GM12878 (cell line): Measurements from ENCODE around the gene SLC2A5. TPM values are rescaled to one million over a fixed set of nuclear protein-coding genes. Genes with fewer than 3 reads are reported as not detected.
A peak's percentile ranks its signal among the peaks of the same experiment; 100 is the strongest.

Experiments
- CREB1 ChIP-seq: IDR thresholded peaks from 2 replicates; pipeline ENCODE4 v1.6.1; 2012; ENCODE audit warnings: low read depth, mild to moderate bottlenecking, inconsistent platforms
- GATAD2B ChIP-seq: fragments of 450-650 bp; conservative IDR thresholded peaks from 2 replicates; pipeline ENCODE4 v1.6.1; 2017; ENCODE audit warnings: low read depth, mild to moderate bottlenecking, moderate library complexity
- SIX5 ChIP-seq: IDR thresholded peaks from 2 replicates; pipeline ENCODE4 v1.6.1; 2011; ENCODE audit warnings: mild to moderate bottlenecking, low read depth, low read length, moderate library complexity; ENCODE audit not compliant: severe bottlenecking
- SMC3 ChIP-seq: IDR thresholded peaks from 2 replicates; pipeline ENCODE4 v1.6.1; 2011; ENCODE audit warnings: low read length, improper control_type of control experiment, borderline replicate concordance
- SRF ChIP-seq, 2 experiments: IDR thresholded peaks; 2 replicates each; pipeline ENCODE4 v1.6.1; 2011; ENCODE audit warnings: low read depth in 2 of 2, low read length in 2 of 2, mild to moderate bottlenecking in 1 of 2, moderate library complexity in 1 of 2
- TCF12 ChIP-seq: IDR thresholded peaks from 2 replicates; pipeline ENCODE4 v1.6.1; 2011; ENCODE audit warnings: low read depth, mild to moderate bottlenecking, low read length
- TCF3 ChIP-seq: IDR thresholded peaks from 2 replicates; pipeline ENCODE4 v1.6.1; 2012; ENCODE audit warnings: low read depth, mild to moderate bottlenecking, low read length, borderline replicate concordance; ENCODE audit not compliant: insufficient read depth
- ZBED1 ChIP-seq: IDR thresholded peaks from 2 replicates; pipeline ENCODE4 v1.6.1; 2016; ENCODE audit warnings: borderline replicate concordance
- polyA plus RNA-seq, 11 experiments: library from polyadenylated mRNA; depleted of rRNA in 4 of 11; unstranded in 6 of 11; stranded (reverse) in 5 of 11; fragments of >200 nt; fragmentation: Nextera tagmentation in 4 of 11; fragmentation: Illumina TruSeq in 1 of 11; extraction: Ambion mirVana in 4 of 11; extraction: Trizol in 1 of 11; gene quantifications; 1 replicate in 1 of 11; 2 replicates in 10 of 11; pipeline versions ENCODE4 v1.2.1 to v1.2.3, GENCODE V29; 2011 to 2016; ENCODE audit warnings: inconsistent platforms in 2 of 11, missing spikeins in 2 of 11, low read depth in 1 of 11
- total RNA-seq, 4 experiments: library from RNA; depleted of rRNA in 3 of 4; stranded (reverse); fragments of >200 nt in 3 of 4; fragmentation: Illumina TruSeq in 1 of 4; extraction: Trizol in 1 of 4; gene quantifications; 2 replicates each; pipeline versions ENCODE4 v1.2.1 to v1.2.3, GENCODE V29; 2013 to 2021
- TF ChIP-seq, protein P1 (sequence below): IDR thresholded peaks from 2 replicates; pipeline ENCODE4 v1.6.1; 2012; ENCODE audit warnings: improper control_type of control experiment, low read depth, low read length; ENCODE audit not compliant: insufficient replicate concordance
- TF ChIP-seq, protein P2 (sequence below): fragments of 450-650 bp; formaldehyde crosslinking; IDR thresholded peaks from 2 replicates; pipeline ENCODE4 v1.5.0; 2022; ENCODE audit warnings: mild to moderate bottlenecking, missing genetic modification characterization
- TF ChIP-seq, protein P3 (sequence below): fragments of 450-650 bp; conservative IDR thresholded peaks from 2 replicates; pipeline ENCODE4 v1.6.1; 2017; ENCODE audit warnings: mild to moderate bottlenecking, moderate library complexity
- TF ChIP-seq, protein P4 (sequence below): fragments of 450-650 bp; IDR thresholded peaks from 2 replicates; pipeline ENCODE4 v1.6.1; 2017; ENCODE audit warnings: mild to moderate bottlenecking
- TF ChIP-seq, protein P5 (sequence below): IDR thresholded peaks from 2 replicates; pipeline ENCODE4 v1.6.1; 2011; ENCODE audit warnings: borderline replicate concordance, low read depth, mild to moderate bottlenecking, moderate library complexity, mixed read lengths, low read length; ENCODE audit not compliant: insufficient read depth; ENCODE audit errors: extremely low read length

SLC2A5 gene
- total and polyA plus RNA-seq, 10 of the 15 experiments (the other 5 are each of a cell fraction or from before 2014, with no cell fraction given): 4.5 to 76.6 (median 23.9) TPM

DNA sequence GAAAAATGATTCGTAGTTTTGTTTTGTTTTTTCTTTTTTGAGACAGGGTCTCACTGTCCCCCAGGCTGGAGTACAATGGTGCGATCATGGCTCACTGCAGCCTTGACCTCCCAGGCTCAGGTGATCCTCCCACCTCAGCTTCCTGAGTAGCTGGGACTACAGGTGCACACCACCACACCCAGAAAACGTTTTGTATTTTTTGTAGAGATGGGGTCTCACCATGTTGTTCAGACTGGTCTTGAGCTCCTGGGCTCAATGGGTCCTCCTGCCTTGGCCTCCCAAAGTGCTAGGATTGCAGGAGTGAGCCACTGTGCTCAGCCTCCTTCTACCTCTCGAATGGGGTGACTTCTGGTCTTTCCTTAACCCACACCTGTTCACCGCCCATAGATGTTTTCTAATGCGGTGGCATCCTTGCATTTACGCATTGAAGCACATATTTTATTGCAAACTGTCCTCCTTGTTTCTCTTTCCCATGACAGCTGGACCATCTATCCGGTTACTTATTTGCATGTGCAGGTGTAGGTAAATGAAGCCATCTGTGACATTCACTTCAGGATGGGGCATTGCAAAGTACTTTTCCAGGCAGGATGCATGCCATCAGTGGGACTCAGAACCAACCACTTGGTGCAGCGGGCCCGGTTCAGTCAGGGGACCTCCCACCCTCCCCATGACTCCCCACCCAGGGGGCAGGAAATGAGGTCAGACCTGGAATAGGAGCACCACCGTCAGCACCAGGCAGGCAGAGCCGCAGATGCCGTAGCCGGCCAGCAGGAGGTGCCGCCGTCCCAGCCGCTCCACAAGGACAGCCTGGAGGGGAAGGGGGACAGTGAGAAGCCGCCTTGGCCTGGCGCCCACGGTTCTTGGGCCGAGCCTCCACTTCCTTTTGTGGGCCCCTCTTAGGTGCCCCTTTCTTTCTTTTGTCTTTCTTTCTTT, 59.7 kb downstream of the SLC2A5 start (continued):
- TF ChIP-seq, protein P1, sequence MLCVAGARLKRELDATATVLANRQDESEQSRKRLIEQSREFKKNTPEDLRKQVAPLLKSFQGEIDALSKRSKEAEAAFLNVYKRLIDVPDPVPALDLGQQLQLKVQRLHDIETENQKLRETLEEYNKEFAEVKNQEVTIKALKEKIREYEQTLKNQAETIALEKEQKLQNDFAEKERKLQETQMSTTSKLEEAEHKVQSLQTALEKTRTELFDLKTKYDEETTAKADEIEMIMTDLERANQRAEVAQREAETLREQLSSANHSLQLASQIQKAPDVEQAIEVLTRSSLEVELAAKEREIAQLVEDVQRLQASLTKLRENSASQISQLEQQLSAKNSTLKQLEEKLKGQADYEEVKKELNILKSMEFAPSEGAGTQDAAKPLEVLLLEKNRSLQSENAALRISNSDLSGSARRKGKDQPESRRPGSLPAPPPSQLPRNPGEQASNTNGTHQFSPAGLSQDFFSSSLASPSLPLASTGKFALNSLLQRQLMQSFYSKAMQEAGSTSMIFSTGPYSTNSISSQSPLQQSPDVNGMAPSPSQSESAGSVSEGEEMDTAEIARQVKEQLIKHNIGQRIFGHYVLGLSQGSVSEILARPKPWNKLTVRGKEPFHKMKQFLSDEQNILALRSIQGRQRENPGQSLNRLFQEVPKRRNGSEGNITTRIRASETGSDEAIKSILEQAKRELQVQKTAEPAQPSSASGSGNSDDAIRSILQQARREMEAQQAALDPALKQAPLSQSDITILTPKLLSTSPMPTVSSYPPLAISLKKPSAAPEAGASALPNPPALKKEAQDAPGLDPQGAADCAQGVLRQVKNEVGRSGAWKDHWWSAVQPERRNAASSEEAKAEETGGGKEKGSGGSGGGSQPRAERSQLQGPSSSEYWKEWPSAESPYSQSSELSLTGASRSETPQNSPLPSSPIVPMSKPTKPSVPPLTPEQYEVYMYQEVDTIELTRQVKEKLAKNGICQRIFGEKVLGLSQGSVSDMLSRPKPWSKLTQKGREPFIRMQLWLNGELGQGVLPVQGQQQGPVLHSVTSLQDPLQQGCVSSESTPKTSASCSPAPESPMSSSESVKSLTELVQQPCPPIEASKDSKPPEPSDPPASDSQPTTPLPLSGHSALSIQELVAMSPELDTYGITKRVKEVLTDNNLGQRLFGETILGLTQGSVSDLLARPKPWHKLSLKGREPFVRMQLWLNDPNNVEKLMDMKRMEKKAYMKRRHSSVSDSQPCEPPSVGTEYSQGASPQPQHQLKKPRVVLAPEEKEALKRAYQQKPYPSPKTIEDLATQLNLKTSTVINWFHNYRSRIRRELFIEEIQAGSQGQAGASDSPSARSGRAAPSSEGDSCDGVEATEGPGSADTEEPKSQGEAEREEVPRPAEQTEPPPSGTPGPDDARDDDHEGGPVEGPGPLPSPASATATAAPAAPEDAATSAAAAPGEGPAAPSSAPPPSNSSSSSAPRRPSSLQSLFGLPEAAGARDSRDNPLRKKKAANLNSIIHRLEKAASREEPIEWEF: no peak
- TF ChIP-seq SMC3 (peak; percentile 76), CREB1 (0 out of 2 replicates have a peak, but pooled peaks have one; percentile 24), ZBED1 (peak; percentile 82; the same call in 1 of the 2 replicates), SIX5 (no peak), GATAD2B (no peak), TCF3 (0 out of 2 replicates have a peak, but pooled peaks have one; percentile 3), TCF12 (no peak), SRF (IDR thresholded peaks at IDR 0.05; ENCODE audit: low read depth in 2 of 2, low read length in 2 of 2) (0 out of 4 replicates have a peak, but pooled peaks of 1 of the 2 experiments have one; percentile 11)
- TF ChIP-seq, protein P2, sequence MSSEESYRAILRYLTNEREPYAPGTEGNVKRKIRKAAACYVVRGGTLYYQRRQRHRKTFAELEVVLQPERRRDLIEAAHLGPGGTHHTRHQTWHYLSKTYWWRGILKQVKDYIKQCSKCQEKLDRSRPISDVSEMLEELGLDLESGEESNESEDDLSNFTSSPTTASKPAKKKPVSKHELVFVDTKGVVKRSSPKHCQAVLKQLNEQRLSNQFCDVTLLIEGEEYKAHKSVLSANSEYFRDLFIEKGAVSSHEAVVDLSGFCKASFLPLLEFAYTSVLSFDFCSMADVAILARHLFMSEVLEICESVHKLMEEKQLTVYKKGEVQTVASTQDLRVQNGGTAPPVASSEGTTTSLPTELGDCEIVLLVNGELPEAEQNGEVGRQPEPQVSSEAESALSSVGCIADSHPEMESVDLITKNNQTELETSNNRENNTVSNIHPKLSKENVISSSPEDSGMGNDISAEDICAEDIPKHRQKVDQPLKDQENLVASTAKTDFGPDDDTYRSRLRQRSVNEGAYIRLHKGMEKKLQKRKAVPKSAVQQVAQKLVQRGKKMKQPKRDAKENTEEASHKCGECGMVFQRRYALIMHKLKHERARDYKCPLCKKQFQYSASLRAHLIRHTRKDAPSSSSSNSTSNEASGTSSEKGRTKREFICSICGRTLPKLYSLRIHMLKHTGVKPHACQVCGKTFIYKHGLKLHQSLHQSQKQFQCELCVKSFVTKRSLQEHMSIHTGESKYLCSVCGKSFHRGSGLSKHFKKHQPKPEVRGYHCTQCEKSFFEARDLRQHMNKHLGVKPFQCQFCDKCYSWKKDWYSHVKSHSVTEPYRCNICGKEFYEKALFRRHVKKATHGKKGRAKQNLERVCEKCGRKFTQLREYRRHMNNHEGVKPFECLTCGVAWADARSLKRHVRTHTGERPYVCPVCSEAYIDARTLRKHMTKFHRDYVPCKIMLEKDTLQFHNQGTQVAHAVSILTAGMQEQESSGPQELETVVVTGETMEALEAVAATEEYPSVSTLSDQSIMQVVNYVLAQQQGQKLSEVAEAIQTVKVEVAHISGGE (CRISPR knock-in tag): no peak
- TF ChIP-seq, protein P3, sequence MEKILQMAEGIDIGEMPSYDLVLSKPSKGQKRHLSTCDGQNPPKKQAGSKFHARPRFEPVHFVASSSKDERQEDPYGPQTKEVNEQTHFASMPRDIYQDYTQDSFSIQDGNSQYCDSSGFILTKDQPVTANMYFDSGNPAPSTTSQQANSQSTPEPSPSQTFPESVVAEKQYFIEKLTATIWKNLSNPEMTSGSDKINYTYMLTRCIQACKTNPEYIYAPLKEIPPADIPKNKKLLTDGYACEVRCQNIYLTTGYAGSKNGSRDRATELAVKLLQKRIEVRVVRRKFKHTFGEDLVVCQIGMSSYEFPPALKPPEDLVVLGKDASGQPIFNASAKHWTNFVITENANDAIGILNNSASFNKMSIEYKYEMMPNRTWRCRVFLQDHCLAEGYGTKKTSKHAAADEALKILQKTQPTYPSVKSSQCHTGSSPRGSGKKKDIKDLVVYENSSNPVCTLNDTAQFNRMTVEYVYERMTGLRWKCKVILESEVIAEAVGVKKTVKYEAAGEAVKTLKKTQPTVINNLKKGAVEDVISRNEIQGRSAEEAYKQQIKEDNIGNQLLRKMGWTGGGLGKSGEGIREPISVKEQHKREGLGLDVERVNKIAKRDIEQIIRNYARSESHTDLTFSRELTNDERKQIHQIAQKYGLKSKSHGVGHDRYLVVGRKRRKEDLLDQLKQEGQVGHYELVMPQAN: no peak
- TF ChIP-seq, protein P4, sequence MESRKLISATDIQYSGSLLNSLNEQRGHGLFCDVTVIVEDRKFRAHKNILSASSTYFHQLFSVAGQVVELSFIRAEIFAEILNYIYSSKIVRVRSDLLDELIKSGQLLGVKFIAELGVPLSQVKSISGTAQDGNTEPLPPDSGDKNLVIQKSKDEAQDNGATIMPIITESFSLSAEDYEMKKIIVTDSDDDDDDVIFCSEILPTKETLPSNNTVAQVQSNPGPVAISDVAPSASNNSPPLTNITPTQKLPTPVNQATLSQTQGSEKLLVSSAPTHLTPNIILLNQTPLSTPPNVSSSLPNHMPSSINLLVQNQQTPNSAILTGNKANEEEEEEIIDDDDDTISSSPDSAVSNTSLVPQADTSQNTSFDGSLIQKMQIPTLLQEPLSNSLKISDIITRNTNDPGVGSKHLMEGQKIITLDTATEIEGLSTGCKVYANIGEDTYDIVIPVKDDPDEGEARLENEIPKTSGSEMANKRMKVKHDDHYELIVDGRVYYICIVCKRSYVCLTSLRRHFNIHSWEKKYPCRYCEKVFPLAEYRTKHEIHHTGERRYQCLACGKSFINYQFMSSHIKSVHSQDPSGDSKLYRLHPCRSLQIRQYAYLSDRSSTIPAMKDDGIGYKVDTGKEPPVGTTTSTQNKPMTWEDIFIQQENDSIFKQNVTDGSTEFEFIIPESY: no peak
- TF ChIP-seq, protein P5, sequence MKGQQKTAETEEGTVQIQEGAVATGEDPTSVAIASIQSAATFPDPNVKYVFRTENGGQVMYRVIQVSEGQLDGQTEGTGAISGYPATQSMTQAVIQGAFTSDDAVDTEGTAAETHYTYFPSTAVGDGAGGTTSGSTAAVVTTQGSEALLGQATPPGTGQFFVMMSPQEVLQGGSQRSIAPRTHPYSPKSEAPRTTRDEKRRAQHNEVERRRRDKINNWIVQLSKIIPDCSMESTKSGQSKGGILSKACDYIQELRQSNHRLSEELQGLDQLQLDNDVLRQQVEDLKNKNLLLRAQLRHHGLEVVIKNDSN: no peak
